ENCODE measurements around the gene LRGUK.
"Not testable (repeated sequence)": the region's sequence is repeated elsewhere in the genome, so short reads cannot be mapped to it uniquely, and the experiment has no call there.

Gene LRGUK

DNA sequence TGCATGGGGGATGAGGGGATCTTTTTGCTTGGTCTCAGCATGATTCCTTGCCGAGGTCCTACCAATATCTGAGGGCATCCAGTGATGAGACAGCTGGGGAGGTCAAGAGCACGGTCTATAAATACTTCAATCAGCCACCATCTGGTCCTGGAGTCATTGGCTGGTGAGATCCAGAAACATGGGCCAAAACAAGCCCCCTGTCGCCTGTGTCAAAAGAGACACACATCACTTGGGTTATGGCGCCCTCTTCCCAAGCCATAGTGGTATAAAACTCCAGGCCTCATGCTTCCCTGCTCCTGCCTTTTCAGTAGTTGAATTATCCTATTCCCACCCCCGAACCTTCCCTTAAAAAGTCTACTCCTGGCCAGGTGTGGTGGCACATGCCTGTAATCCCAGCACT lies 128.7 kb downstream of the LRGUK start:
- DNase-seq: no peak

DNA sequence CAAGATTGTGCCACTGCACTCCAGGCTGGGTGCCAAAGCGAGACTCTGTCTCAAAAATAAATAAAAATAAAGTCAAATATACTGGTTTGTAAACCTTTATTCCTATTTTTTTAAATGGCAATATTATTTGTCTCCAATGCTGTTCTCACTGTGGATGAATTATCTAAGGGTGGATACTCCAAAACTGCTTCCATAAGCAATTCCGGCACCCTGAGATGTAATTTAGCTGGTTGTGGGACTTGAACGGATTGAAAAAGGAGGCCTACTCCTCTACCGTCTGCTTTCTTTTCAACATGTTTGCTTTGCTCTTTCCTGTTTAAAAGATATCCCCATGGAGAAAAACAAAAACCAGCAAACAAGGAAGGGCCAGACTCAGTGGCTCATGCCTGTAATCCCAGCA lies 135.2 kb downstream of the LRGUK start:
- DNase-seq: no peak

DNA sequence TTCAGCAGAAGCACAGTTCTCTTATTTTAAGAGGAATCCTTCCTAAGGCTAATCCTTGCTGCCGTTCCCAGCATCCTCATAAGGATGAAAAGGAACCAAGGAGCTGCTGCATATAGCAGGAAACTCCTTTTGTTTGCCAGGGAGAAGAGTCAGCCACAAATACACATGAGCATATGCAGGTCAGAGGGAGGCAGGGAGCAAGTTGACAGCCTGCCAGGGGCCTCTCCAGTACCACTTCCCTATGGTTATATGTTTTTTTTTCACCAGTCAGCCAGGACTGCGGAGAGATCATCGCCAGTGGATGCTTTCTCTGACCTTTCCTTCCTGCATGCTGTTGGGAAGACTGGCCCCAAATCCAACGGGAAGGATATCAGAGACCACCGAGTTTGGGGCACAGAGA lies 149.8 kb downstream of the LRGUK start:
- no peak for DNase-seq

DNA sequence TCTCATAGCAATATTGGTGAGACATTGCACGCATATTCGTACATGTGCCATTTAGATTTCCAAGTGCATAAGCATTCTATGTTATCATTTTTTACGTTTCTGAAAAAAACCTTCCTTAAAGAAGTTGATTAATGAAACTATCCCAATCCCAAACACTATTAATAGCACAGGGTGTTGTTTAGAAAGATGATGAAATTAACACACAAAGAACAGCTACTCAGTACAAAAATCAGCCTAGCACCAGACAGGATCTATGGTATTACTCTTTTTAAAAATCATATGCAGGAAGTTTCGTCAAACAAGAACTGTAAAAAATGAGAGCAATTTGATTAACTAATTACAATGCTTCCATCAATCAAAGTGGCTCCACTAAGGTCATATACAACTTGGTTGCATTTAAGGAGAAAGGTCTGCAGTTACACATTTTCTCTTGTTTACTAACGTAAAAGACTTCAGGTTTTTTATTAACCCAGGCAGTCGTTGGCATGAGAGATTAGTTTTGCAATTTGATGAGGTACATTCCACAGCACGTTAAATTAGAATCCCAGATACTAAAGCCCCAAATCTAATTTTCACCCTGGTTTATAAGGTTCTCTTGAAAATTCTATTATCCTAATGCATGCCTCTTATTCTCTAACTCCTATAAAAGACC lies 151.5 kb downstream of the LRGUK start:
- no peak for DNase-seq

DNA sequence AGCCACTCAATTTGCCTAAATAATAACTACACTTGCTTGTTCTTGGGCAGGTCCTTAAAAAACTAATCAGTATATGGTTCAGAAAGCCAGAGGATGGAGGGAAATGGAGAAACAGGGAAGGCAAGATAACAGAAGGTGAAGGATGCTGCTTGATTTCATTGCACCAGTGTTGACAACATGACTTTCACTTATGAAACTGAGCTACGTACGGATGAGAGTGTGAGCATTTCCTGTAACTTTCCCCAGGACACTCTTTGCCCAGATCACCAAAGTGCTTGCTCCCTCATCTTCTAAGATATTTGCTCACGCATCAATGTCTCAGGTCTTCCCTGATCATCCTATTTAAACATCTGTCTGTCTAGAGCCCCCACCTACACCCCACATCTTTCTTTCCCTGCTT lies 152.2 kb downstream of the LRGUK start:
- no peak for DNase-seq

DNA sequence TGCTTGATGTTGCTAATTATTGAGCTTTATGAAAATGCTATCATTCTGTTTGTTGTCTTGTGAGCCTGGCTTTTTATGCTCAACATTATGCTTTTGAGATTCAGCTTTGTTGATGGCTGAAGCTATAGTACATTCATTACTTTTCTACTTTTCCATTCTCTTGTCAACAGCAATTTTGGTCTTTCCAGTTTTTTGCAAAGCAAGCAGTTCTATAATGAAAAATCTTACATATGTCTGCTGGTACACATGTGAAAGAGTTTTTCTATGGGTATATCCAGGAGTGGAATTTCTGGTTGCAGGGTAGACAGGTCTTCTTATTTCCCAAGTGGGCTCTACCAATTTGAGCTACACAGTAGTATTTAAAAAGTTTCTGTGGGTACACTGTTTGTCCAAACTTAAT lies 152.8 kb downstream of the LRGUK start:
- no peak for DNase-seq

DNA sequence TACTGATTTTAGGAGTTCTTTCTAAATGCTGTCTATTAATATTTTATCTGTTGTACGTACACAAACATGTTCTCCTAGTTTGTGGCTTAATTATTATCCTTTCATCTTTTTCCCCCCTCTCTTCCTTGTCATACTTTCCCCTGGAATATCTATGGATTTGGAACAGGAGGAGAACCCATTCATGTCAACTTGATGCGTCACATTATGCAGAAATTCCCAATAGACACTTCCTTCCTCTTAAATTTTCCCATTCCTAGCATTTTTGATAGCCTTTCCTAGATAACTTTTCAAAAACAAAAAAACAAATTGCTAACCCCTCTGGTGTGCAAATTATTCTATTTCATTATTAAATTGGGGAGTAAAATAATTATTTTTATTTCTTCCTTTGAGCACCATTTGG lies 153.4 kb downstream of the LRGUK start:
- no peak for DNase-seq

DNA sequence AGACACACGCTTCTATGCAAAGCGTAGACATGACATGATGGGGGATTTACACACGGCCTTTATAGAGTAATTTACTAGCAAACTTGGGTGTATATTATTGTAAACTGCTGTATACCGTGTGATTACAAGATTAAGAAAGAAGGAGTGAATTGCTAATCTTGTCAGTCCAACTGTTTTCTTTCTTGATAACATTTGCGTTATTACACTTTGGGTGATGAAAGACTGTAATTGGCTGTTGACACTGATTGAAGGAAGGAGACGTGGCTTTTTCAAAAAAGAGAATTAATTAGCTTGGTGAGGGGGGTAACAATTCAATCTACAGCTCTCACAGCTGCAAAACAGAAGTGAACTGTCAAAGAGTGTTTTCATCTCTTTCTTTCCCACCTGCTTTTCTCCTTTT lies 156.9 kb downstream of the LRGUK start:
- no peak for DNase-seq

DNA sequence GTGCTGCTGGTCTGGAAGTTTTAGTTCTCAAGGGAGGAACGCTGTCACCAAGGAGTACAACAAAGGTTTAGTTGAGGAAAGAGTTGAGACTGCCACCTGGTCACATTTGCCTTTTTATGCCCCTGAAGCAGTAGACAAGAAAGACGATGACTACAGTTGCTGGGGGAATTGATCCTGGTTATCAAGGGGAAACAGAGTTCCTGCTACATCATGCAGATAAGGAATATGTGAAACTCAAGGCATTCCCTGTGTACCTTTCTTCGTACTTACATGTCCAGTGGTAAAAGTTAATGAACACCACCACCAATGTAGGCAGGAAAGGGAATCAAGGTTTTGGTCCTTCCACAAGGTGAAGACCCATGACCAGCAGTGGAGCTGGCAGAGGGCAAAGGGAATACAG lies 157.8 kb downstream of the LRGUK start:
- DNase-seq: no peak

DNA sequence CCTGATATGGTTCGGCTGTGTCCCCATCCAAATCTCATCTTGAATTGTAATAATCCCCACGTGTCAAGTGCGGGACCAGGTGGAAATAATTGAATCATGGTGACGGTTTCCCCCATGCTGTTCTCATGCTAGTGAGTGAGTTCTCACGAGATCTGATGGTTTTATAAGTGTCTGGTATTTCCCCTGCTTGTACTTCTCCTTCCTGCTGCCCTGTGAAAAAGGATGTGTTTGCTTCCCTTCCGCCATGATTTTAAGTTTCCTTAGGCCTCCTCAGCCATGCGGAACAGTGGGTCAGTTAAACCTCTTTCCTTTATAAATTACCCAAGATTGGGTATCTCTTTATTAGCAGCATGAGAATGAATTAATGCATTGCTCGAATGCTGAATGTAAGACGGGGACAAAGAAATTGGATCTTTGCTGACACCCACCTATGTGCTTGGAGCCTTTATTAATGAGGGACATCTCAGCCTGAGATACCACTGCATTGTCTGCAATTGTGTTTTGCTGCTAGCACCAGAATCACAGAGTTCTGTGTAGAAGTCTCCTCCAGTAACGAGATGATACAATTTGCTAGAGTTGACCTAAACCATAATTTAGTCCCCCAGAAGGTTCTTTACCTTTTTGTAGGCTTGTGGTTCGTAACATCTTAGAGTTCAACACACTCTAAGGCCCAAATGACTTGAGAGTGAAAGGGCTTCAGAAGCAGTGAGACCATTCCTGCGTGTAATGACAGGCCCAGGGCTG lies 160.9 kb downstream of the LRGUK start:
- no peak for DNase-seq

DNA sequence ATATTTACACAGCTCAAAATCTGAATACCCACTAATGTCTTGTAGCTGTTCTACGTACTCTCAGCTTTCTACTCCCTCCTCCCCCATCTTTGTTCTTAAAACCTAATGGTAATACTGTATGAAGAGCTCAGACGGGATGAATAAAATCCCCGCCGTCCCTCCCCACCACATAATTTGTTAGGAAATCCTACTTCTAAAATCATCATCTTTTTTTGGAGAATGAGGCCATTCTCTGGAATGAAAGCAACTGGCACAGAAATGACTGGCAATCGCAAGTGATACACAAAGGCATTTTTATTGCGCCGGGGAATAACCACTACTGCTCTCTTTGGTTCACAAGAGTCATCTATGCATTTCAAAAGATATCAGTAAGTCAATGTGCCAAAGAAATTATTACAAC lies 162.3 kb downstream of the LRGUK start:
- no peak for DNase-seq

DNA sequence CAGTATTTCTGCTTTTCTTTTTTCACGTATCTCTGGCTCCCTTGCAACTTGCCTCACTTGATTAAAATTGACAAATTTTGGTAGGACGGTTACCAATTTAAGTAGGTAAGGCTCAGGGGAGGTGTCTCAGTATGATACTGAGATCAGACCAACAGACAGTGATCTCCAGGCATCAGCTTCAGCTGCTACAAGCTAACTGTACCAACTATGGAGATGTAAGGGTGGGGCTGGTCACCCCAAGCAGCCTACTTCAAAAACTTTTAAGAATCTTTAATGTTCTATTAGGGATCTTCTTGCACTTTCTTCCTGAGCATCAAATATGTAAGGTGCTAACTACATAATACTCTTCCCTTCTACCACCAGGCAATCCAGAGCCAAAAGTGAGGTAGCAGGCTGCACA lies 162.7 kb downstream of the LRGUK start:
- DNase-seq: no peak

DNA sequence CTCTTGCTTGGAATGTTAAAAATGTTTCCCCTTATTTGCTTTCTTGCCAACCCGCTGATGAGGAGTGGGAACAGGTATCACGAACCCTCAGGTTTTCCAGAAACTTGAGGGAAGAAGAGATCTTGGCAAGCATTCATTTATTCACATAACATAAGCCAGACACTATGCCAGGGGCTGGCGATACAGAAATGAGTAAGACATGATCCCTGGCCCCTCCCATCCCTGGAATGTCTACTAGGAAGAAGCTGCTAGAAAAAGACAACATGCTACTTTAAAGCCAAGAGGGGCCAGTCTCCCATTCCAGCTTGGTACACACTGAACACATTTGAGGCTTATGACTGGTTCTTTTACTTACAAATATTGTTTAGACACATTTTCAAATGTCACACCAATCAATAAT lies 163.1 kb downstream of the LRGUK start:
- DNase-seq: no peak

DNA sequence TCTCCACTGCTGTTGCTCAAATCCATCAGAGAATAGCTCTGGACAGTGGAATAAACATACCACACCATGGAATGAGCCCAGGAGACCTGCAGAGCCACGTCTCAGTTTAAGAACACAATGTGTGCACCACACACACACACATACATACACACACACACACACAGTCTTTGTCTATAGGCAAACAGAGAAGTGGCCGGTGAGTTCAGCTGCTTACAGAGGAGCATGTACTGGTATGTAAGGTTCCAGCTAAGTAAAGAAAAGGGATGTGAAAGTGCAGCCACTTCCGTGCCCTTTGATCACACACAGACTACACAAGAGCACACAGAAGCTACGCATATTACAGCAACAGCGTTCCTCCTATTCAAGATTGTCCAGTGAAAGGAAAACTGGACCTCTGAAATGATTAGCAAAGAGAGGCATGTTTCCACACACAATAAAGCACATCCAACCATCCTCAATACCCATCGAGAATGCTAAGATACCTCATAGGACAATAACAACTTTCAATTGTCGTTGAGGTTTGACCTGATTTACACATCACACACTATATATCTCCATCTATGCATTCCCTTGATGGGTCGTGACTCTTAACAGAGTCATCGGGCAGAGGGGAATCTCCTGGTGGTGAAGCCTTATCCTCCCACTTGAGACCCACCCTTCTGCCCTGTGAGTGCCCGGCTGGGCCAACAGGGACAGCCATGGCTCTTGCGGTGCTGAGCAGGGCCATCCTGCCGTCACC lies 166.0 kb downstream of the LRGUK start:
- no peak for DNase-seq

DNA sequence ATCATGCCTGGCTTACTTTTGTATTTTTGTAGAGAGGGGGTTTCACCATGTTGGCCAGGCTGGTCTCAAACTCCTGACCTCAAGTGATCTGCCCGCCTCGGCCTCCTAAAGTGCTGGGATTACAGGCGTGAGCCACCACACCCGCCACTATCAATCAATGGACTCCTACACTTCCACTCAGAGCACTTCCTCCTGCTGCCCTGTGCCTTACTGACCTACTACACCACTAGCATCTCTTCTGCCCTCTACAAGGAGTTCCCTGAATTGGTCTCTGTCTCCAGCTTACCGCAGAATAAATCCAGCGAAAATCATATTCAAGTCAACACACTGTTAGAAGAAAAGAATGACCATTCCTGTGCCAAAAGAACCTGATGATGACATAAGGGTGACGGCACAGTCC lies 168.8 kb downstream of the LRGUK start:
- DNase-seq: not testable (repeated sequence)

DNA sequence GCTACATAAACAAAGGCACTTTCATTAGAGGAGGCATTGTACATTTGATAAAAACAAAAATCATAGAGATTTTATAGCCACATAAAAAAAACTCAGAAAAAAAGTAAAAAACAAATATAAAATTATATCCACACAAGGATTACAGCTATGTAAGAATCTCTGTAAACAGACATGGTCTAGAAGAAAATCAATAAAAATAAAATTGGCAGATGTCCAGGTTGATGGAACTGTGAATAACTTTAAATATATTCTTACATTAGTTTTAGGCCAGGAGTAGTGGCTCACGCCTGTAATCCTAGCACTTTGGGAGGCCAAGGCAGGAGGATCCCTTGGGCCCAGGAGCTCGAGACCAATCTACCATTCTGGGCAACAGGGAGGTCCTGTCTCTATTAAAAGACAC lies 170.3 kb downstream of the LRGUK start:
- DNase-seq: no peak

DNA sequence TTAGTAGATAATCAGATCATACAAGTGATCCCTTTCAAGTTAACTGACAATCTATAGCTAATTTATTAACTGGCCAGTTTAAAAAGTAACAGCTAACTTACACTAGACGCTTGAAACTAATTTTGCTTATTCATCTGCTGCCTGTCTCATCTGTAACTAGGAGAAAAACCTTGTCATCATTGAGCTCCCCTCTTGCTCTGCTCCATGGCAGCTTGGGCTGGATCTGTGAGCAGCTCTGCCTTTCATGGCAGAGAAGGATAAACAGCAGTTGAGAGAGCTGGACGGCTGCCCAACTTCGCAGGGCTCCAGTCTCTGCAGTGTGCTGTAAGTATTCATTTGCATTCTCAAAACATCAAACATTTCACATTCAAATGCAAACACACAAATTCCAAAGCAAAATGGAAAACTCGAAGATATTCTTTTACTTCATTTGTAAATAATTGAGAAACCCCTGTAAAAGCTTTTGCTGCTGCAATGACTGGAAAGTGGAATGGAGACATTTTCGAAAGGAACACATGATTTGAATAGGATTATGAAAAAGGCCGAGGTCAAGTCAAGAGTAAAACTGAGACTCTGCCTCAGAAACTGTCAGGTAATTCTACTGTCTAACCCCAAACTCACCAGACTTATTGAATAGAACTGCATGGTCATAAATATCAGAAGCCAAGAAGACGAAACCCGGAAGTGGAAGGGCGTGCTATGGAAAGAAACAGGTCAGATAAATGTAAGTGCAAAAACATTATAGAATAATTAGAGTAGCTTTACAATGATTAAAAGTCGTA lies 172.0 kb downstream of the LRGUK start:
- DNase-seq: no peak

DNA sequence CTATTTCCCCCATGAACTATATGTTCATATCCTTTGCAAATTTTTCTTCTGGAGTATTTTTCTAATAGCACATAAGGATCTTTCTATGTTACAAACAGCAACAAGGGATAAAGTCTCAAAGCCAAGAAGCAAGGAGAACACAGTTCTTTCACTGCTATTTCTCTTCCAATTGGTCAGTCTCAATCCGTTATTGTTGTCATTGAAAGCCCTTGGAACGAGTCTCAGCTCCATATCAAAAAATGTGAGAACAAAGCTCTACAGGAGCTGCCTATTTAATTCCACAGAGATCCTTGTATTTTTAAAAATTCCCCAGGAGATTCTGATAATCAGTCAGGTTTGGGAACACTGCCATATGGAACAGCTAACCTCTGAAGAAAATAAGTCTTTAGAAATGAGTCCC lies 173.8 kb downstream of the LRGUK start:
- DNase-seq: no peak

DNA sequence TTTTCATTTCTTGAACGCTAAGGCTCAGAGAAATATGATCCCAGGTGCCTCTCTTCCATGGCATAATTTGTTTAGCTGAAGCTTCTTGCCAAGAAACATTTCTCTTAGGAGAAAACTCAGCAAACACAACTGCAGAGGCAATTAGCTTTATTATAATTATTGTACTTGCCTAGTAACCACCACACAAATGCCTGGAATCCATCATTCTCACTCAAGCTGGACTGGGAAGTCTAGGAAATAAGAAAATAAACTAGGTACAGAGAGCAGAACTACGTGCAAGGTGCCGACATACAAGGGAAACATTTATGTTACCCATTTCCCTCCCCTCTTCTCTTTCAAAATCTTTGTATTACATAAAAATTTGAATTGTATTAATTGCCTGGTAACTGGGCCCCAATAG lies 174.5 kb downstream of the LRGUK start:
- no peak for DNase-seq

DNA sequence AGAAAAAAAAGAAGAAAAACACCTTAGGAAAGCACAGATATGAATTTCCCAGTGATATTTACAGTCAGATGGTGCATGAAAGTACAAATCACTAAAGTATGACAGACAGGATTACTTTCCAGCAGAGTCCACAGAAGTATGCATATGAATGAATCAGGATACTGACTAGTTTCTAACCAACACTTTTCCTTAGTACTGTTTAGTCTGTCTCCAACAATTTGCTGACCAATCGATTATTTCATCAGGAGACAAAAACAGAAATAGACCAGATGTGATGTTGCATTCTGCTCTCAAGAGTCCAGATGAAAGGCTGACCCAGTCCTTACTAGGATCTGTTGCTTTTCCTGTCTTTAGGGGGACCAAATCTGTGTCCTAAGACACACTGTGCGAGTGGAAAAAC lies 175.0 kb downstream of the LRGUK start:
- no peak for DNase-seq

DNA sequence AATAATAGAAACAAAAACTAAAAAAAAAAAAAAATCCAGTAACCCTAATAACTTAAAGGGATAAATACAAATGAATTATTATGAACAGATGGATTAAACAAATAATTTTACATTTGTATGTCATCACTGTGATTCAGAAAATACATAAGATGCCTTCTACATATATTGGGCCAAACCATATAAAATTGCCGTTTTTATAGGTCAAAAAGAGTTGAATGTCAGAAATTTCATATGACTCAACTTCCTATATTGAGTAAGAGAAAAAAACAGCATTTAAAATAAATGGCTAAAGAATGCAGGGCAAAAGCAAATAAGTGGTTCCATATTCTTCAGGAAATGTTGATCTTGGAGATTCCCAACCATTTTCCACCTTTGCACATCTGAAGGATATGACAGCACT lies 180.2 kb downstream of the LRGUK start:
- no peak for DNase-seq

DNA sequence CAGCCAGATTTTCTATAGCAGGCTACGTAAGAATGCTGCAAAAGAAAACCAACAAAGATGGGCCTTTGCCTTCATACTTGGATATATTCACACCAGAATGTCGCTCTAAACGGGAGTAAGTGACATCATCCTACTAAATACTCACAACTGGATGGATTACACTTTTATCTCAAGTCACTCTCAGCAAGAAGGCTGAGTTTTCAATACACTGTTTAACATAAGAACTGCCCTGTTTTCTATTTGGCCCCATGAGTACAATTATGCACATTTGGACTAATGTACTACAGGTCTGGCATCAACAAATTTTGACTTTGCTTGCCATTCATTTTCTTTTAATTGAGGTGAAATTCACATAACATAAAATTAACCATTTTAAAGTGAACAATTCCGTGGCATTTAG lies 181.4 kb downstream of the LRGUK start:
- DNase-seq: no peak

DNA sequence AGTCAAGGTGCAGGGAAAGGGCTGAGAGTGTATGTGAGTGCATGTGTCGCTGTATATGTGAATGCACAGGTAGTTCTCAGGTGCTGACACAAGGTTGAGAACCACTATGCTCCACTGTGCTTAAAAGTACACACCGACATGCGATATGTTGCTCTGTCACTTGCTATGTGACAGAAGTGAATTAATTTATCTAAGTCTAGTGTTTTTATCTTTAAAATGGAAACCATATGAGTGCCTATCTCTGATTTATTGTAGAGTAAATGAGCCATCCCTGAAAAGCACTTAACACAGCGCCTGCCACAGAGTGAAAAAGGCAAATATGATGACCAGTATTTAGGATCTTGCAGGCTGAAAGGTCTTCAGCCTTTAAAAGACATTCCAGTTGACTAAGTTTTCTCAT lies 184.7 kb downstream of the LRGUK start:
- no peak for DNase-seq

Measured in central memory CD4-positive, alpha-beta T cell (primary cell).